Epithelial cell of proximal tubule (primary cell): ENCODE measurements around the gene SELENON. TPM values are rescaled to one million over a fixed set of nuclear protein-coding genes. Genes with fewer than 3 reads are reported as not detected.

Experiments used
- DNase-seq: peaks from one replicate; pipeline ENCODE4 v3.0.0-alpha.2; 2011; ENCODE audit warnings: low read depth
- H3K4me3 ChIP-seq: 2 replicates; pipeline ENCODE4 v1.5.1; 2011; ENCODE audit warnings: low read depth, mild to moderate bottlenecking, low read length
- CTCF ChIP-seq: conservative IDR thresholded peaks from 2 replicates; pipeline ENCODE4 v1.5.1; 2012; ENCODE audit warnings: low read depth, mild to moderate bottlenecking, low read length
- total RNA-seq: library from RNA; depleted of rRNA; stranded (reverse); fragments of >200 nt; gene quantifications from 2 replicates; pipeline ENCODE4 v1.2.3, GENCODE V29; 2015

Gene SELENON
- total RNA-seq, 1 donor from 2014 or later, result 35.1 TPM

- no peak for DNase-seq
- no peak for TF ChIP-seq CTCF
Measured at GRCh38 chr1:25757151-25757845, 42.7 kb upstream of the SELENON start.

GRCh38 chr1:25757846-25758185 lies 42.2 kb upstream of the SELENON start:
- no peak for TF ChIP-seq CTCF
- no peak overlapping the region for H3K4me3 ChIP-seq
- no peak for DNase-seq

More at GRCh38 chr1:25757151-25757845, 42.7 kb upstream of the SELENON start:
- H3K4me3 ChIP-seq, result no peak overlapping the region

DNA sequence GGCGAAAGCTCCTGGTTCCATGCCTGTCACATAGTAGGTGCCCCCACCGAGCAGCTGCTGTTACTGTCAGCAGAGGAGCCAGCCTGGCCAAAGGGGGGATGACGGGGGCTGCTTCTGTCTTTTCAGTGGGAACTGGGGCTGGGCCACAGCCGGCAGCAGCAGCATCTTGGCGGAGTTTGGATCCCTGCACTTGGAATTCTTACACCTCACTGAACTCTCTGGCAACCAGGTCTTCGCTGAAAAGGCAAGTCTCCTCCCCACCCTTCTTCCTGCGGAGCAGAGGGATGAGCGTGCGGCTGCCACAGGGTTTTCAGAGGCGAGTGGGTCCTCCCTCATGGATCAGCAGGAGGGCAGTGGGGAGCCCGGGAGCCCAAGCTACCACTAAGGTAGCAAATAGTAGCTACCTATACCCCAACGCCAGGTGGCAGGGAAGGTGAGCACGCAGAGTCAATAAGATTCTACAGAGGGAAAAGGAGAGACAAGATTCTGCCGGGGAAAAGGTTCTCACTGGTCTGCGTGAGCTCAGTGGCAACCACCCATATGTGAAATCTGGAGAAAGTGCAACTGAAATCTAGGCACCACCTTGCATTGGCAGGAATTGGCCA lies 41.4 kb upstream of the SELENON start:
- DNase-seq, result no peak
- no peak for TF ChIP-seq CTCF
- H3K4me3 ChIP-seq, result no peak overlapping the region

DNA sequence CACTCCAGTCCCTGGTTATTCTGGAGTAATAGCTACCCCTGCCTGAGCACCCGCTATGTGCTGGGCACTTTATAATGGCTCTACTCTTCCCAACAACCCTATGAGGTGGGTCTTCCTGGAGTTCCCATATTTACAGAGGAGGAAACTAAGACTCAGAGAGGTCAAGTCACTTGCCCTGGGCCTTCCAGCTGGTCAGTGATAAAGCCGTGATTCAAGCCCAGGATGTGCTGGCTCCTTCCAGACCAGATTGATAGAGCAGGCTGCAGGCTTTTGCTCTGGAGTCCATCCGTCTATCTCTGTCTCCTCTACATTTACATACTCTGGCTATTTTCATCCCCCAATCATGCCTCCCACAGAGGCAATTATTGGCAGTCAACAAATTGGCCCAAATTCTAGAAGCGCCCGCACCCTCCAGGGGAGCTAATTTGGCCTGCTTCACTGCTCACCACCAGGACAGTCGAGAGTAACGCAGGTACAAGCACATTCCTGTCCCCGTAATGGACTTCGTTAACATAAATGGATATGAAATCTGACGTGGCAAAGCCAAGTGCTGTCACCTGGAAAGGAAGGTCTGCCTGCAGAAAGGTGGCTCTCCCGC lies 39.8 kb upstream of the SELENON start:
- no peak overlapping the region for H3K4me3 ChIP-seq
- TF ChIP-seq CTCF, result no peak

DNA sequence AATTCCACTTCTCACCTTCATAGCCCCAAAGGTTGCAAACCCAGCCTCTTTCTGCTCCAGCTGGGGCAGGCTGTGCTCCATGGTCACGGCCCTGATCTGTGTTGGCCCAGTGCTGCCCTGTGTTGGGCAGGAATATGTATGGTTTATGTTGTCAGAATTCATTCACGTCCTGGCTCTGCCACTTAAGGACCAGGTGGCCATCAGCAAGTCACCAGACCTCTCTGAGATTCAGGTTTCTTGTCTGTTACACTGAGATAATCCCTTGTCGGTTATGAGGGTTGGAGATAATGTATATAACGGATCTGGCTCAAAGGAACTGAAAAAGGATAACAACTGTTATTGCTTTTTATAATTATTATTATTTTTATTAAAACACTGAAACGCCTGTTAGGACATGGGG lies 39.1 kb upstream of the SELENON start:
- H3K4me3 ChIP-seq, result no peak overlapping the region
- TF ChIP-seq CTCF, result no peak
- no peak for DNase-seq

More for the DNA sequence above, 39.8 kb upstream of the SELENON start:
- DNase-seq, result no peak

DNA sequence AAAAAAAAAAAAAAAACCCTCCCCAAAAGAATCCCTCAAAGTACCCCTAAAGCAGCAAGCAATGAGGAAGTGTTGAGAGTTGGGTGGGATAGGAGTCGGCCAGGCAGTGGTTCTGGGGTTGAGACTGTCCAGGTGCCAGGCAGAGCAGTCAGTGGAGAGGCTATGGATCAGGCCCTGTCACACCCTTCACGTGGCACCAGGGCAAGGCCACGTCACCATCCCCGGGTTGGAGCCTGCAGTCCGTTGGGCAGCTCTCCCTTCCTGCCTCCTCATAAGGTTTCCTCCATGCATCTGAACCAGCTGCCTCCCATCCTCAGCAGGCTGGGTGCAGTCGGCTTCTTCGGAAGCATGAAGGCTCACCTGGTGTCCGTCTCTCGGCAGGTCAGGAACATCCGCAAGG lies 36.5 kb upstream of the SELENON start:
- H3K4me3 ChIP-seq, result no peak overlapping the region
- no peak for DNase-seq
- TF ChIP-seq CTCF, result no peak
